Measurements from ENCODE around the gene CFDP1. TPM values are rescaled to one million over a fixed set of nuclear protein-coding genes. Genes with fewer than 3 reads are reported as not detected.

CFDP1 gene
- total and polyA plus RNA-seq, 2 donors (not counting 3 experiments of a cell fraction or from before 2014, with no cell fraction given) = 17.8 to 53.8 TPM

GRCh38 chr16:75343941-75344340 is 89.4 kb downstream of the CFDP1 start:
- Histone ChIP-seq H3K9ac (replicated peaks; ENCODE audit: extremely low read depth, insufficient read depth, low read length) (peak overlapping the region; percentile 8), H3K4me3 (replicated peaks in 1 of 3; ENCODE audit: insufficient read depth in 1 of 3, low read depth in 1 of 3, low read length in 3 of 3) (no peak overlapping the region), H4K20me1 (replicated peaks; ENCODE audit: control insufficient read depth, extremely low read depth, insufficient read depth, low read length) (no peaks in the 10 kb centered on the region), H2AFZ (ENCODE audit: low read depth, low read length) (no peak overlapping the region), H3K4me1 (ENCODE audit: control insufficient read depth, extremely low read depth, insufficient read depth, low read length) (peaks cover 56% of the 10 kb centered on the region), H3K9me3 (replicated peaks; ENCODE audit: control insufficient read depth, insufficient read depth, low read length) (no peaks in the 10 kb centered on the region), H3K27me3 (ENCODE audit: control insufficient read depth in 2 of 2, insufficient read depth in 2 of 2, low read length in 2 of 2) (no peaks in the 10 kb centered on the region), H3K4me2 (ENCODE audit: insufficient read depth, low read length) (peak overlapping the region; percentile 14), H3K36me3 (ENCODE audit: control insufficient read depth in 2 of 2, extremely low read depth in 1 of 2, insufficient read depth in 2 of 2, low read length in 2 of 2) (no peaks in the 10 kb centered on the region), H3K79me2 (ENCODE audit: control insufficient read depth, insufficient read depth, low read length) (no peaks in the 10 kb centered on the region), H3K9me1 (replicated peaks; ENCODE audit: control insufficient read depth, extremely low read depth, insufficient read depth, low read length) (no peaks in the 10 kb centered on the region), H3K27ac (ENCODE audit: insufficient read depth, low read depth, low read length) (peak overlapping the region; percentile 100)
- dilution Hi-C loops (cut with MboI; ENCODE audit: extremely low pct_ligation_motif_present, low sequenced_read_pairs) (no loop called here), intact Hi-C loops (cut with micrococcal nuclease) (no loop called here)
- no peak for DNase-seq (ENCODE audit: low read depth, low spot score)
- BruUV-seq (replicated peaks) = no TSS peak
- ChIA-PET CTCF (interaction anchor here (0.7 to 4.7 kb wide), 8 partner anchors 34 to 98 kb away, joined by 3 to 48 read pairs (median 4); partner anchors contain the start of gene BCAR1), POLR2A (interaction anchor here (0.9 to 3.8 kb wide), 3 partner anchors 38 to 81 kb away, joined by 3 to 22 read pairs (median 3); no protein-coding TSS in a partner anchor)
- no peak for FAIRE-seq
- TF ChIP-seq POLR2AphosphoS5 (IDR thresholded peaks at IDR 0.05; ENCODE audit: insufficient read depth, low read depth, low read length) (no peak), JUN (IDR thresholded peaks at IDR 0.05; ENCODE audit: borderline replicate concordance, insufficient read depth, insufficient read length, low read depth) (no peak), GATA2 (IDR thresholded peaks at IDR 0.05; ENCODE audit: insufficient read depth, insufficient read length, low read depth, low read length) (no peak), CTCF (IDR thresholded peaks at IDR 0.05; ENCODE audit: extremely low read depth in 1 of 2, insufficient read depth in 1 of 2, low read depth in 1 of 2, low read length in 2 of 2) (no peak), POLR2A (IDR thresholded peaks at IDR 0.05; ENCODE audit: low read depth, low read length) (no peak), EZH2 (IDR thresholded peaks at IDR 0.05; ENCODE audit: borderline replicate concordance, low read depth, low read length, severe bottlenecking) (no peak), MYC (IDR thresholded peaks at IDR 0.05; ENCODE audit: low read depth, low read length) (no peak), FOS (IDR thresholded peaks at IDR 0.05; ENCODE audit: borderline replicate concordance, insufficient read depth, low read length) (no peak)
- TF ChIP-seq, protein P1, sequence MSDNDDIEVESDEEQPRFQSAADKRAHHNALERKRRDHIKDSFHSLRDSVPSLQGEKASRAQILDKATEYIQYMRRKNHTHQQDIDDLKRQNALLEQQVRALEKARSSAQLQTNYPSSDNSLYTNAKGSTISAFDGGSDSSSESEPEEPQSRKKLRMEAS (IDR thresholded peaks at IDR 0.05; ENCODE audit: insufficient read depth, insufficient read length) = no peak
